HepG2 (cell line): ENCODE results near the gene CA7. TPM values are rescaled to one million over a fixed set of nuclear protein-coding genes. Genes with fewer than 3 reads are reported as not detected.

Experiments
- ARHGAP35 ChIP-seq: sonication (generic); formaldehyde crosslinking; IDR thresholded peaks from 2 replicates; pipeline ENCODE4 v1.9.0; 2022; ENCODE audit warnings: mild to moderate bottlenecking, inconsistent platforms, moderate library complexity, missing genetic modification reagents, borderline replicate concordance
- FOXP1 ChIP-seq, 2 experiments: fragments of 450-650 bp in 1 of 2; IDR thresholded peaks; 2 replicates each; pipeline ENCODE4 v1.6.1; 2017 to 2018; ENCODE audit warnings: antibody characterized with exemption in 1 of 2
- GTF2F1 ChIP-seq: fragments of 150-350 bp; IDR thresholded peaks from 2 replicates; pipeline ENCODE4 v1.6.1; 2014; ENCODE audit warnings: low read length
- HOXA3 ChIP-seq: sonication (generic); formaldehyde crosslinking; IDR thresholded peaks from 2 replicates; pipeline ENCODE4 v1.5.0; 2020; ENCODE audit warnings: missing genetic modification reagents
- MXD3 ChIP-seq: IDR thresholded peaks from 2 replicates; pipeline ENCODE4 v1.6.1; 2016; ENCODE audit warnings: mild to moderate bottlenecking, missing biosample characterization, missing genetic modification reagents
- NCOR1 ChIP-seq: fragments of 200-600 bp; sonication (generic); IDR thresholded peaks from 2 replicates; pipeline ENCODE4 v1.7.0; 2017; ENCODE audit warnings: antibody characterized with exemption, low read length, borderline replicate concordance
- NFE2 ChIP-seq: sonication (generic); formaldehyde crosslinking; IDR thresholded peaks from 2 replicates; pipeline ENCODE4 v1.4.0; 2020; ENCODE audit warnings: missing genetic modification reagents
- PHF8 ChIP-seq: sonication (generic); formaldehyde crosslinking; IDR thresholded peaks from 2 replicates; pipeline ENCODE4 v1.5.0; 2020; ENCODE audit warnings: missing genetic modification reagents
- RAD21 ChIP-seq: fragments of 450-650 bp; formaldehyde crosslinking; IDR thresholded peaks from 2 replicates; pipeline ENCODE4 v1.5.0; 2020; ENCODE audit warnings: mild to moderate bottlenecking
- REXO4 ChIP-seq: sonication (generic); formaldehyde crosslinking; IDR thresholded peaks from 2 replicates; pipeline ENCODE4 v1.8.0; 2022; ENCODE audit warnings: missing genetic modification reagents, mild to moderate bottlenecking, borderline replicate concordance
- SNAPC2 ChIP-seq: sonication (generic); formaldehyde crosslinking; IDR thresholded peaks from 2 replicates; pipeline ENCODE4 v1.8.1; 2022; ENCODE audit warnings: mild to moderate bottlenecking, missing genetic modification reagents
- TCF7 ChIP-seq: sonication (generic); IDR thresholded peaks from 2 replicates; pipeline ENCODE4 v1.6.1; 2016; ENCODE audit warnings: antibody characterized with exemption, low read depth
- ZBTB7B ChIP-seq: sonication (generic); formaldehyde crosslinking; IDR thresholded peaks from 2 replicates; pipeline ENCODE4 v1.4.0; 2020; ENCODE audit warnings: missing genetic modification reagents
- ZNF12 ChIP-seq: sonication (generic); formaldehyde crosslinking; IDR thresholded peaks from 2 replicates; pipeline ENCODE4 v1.5.0; 2020; ENCODE audit warnings: missing genetic modification reagents
- ZNF235 ChIP-seq: sonication (generic); formaldehyde crosslinking; IDR thresholded peaks from 2 replicates; pipeline ENCODE4 v1.8.1; 2023; ENCODE audit warnings: mild to moderate bottlenecking, missing genetic modification reagents, borderline replicate concordance
- ZNF44 ChIP-seq: sonication (generic); formaldehyde crosslinking; IDR thresholded peaks from 2 replicates; pipeline ENCODE4 v1.5.1; 2020; ENCODE audit warnings: mild to moderate bottlenecking, missing genetic modification reagents
- polyA plus RNA-seq, 8 experiments: library from polyadenylated mRNA; depleted of rRNA in 3 of 8; stranded (reverse) in 7 of 8; unstranded in 1 of 8; fragments of >200 nt; fragmentation: Illumina TruSeq in 4 of 8; extraction: Trizol in 4 of 8; gene quantifications; 2 replicates each; pipeline versions ENCODE4 v1.2.1 to v1.2.3, GENCODE V29; 2011 to 2016; ENCODE audit warnings: low read depth in 4 of 8, missing spikeins in 1 of 8, mixed read lengths in 1 of 8; ENCODE audit not compliant: insufficient read depth in 1 of 8
- total RNA-seq, 5 experiments: library from RNA; depleted of rRNA; stranded (reverse); fragments of >200 nt; fragmentation: Illumina TruSeq; extraction: Trizol; gene quantifications; 2 replicates each; pipeline ENCODE4 v1.2.3, GENCODE V29; 2016; ENCODE audit warnings: low read depth in 1 of 5
- TF ChIP-seq, protein P1 (sequence below): IDR thresholded peaks from 2 replicates; pipeline ENCODE4 v1.6.1; 2012; ENCODE audit warnings: inconsistent platforms
- TF ChIP-seq, protein P2 (sequence below): sonication (generic); formaldehyde crosslinking; IDR thresholded peaks from 2 replicates; pipeline ENCODE4 v1.8.1; 2023; ENCODE audit warnings: mild to moderate bottlenecking, missing genetic modification reagents
- TF ChIP-seq, protein P3 (sequence below), 2 experiments: fragments of 450-650 bp in 1 of 2; sonication (generic) in 1 of 2; formaldehyde crosslinking; IDR thresholded peaks; 2 replicates each; pipeline versions ENCODE4 v1.5.0 to v1.8.0; 2020 to 2022; ENCODE audit warnings: mild to moderate bottlenecking in 1 of 2, missing genetic modification reagents in 1 of 2
- TF ChIP-seq, protein P4 (sequence below): sonication (generic); formaldehyde crosslinking; IDR thresholded peaks from 2 replicates; pipeline ENCODE4 v1.4.0; 2020; ENCODE audit warnings: missing genetic modification reagents
- TF ChIP-seq, protein P5 (sequence below): sonication (generic); formaldehyde crosslinking; IDR thresholded peaks from 2 replicates; pipeline ENCODE4 v1.4.0; 2020; ENCODE audit warnings: missing genetic modification reagents, mild to moderate bottlenecking, borderline replicate concordance

CA7 gene
- total and polyA plus RNA-seq, 2 of the 13 experiments (the other 11 are each of a cell fraction or from before 2014, with no cell fraction given), result not detected

DNA sequence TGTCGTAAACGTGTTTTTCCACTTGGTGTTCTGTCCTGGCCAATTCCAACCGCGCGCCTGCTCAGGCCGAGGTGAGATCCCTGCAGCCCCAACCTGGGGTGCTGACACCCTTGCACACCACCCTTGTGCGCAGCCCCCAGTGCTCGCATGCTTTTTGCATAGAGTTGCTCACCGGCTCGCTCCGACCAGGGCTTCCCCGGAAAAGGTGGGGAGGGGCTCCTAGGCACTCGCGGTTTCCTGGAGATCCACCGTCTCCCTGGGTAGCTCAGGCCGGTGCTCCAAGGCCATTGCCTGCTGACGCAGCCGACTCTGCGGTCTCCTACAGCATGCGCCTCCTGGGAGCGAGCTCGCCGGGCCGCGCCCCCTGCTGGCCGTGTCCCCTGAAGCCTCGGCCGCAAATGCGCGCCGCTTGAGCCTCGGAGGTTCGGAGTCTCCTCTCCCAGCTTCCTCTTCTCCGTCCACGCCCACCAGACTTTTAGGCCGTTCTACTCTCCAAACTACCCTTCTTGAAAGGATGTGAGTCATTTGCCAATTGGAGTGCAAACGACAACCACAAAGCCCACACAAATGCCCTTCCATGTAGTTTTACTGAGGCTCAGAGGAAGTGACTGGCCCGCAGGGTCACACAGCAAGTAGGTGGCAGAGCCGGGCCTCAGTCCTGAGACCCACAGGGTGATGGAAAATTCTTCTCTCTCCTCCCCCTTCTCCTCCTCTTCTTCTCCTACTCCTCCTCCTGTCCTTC is 28.9 kb downstream of the CA7 start (continued):
- TF ChIP-seq, protein P1, sequence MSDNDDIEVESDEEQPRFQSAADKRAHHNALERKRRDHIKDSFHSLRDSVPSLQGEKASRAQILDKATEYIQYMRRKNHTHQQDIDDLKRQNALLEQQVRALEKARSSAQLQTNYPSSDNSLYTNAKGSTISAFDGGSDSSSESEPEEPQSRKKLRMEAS, result peak; percentile 94
- TF ChIP-seq GTF2F1 (no peak), ARHGAP35 (CRISPR knock-in tag) (peak; percentile 46; the same call in 1 of the 2 replicates), NFE2 (no peak), HOXA3 (CRISPR knock-in tag) (peak; percentile 84), PHF8 (peak; percentile 52; the same call in 1 of the 2 replicates), ZNF12 (CRISPR knock-in tag) (peak; percentile 83), ZNF44 (CRISPR knock-in tag) (no peak), ZNF235 (CRISPR knock-in tag) (no peak), REXO4 (0 out of 2 replicates have a peak, but pooled peaks have one; percentile 48), SNAPC2 (CRISPR knock-in tag) (peak; percentile 80), ZBTB7B (CRISPR knock-in tag) (no peak), TCF7 (no peak), NCOR1 (no peak), MXD3 (CRISPR knock-in tag) (peak; percentile 63; the same call in 1 of the 2 replicates), FOXP1 (IDR thresholded peaks at IDR 0.05) (no peak), FOXP1 (CRISPR knock-in tag; IDR thresholded peaks at IDR 0.05) (no peak), RAD21 (CRISPR knock-in tag) (peak; percentile 74)
- TF ChIP-seq, protein P2, sequence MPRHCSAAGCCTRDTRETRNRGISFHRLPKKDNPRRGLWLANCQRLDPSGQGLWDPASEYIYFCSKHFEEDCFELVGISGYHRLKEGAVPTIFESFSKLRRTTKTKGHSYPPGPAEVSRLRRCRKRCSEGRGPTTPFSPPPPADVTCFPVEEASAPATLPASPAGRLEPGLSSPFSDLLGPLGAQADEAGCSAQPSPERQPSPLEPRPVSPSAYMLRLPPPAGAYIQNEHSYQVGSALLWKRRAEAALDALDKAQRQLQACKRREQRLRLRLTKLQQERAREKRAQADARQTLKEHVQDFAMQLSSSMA (CRISPR knock-in tag), result 0 out of 2 replicates have a peak, but pooled peaks have one; percentile 57
- TF ChIP-seq, protein P3, sequence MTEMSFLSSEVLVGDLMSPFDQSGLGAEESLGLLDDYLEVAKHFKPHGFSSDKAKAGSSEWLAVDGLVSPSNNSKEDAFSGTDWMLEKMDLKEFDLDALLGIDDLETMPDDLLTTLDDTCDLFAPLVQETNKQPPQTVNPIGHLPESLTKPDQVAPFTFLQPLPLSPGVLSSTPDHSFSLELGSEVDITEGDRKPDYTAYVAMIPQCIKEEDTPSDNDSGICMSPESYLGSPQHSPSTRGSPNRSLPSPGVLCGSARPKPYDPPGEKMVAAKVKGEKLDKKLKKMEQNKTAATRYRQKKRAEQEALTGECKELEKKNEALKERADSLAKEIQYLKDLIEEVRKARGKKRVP (CRISPR knock-in tag; IDR thresholded peaks at IDR 0.05), result peak in 1 of 2 experiments; percentile 47; a peak in 1 of 4 replicates
- TF ChIP-seq, protein P4, sequence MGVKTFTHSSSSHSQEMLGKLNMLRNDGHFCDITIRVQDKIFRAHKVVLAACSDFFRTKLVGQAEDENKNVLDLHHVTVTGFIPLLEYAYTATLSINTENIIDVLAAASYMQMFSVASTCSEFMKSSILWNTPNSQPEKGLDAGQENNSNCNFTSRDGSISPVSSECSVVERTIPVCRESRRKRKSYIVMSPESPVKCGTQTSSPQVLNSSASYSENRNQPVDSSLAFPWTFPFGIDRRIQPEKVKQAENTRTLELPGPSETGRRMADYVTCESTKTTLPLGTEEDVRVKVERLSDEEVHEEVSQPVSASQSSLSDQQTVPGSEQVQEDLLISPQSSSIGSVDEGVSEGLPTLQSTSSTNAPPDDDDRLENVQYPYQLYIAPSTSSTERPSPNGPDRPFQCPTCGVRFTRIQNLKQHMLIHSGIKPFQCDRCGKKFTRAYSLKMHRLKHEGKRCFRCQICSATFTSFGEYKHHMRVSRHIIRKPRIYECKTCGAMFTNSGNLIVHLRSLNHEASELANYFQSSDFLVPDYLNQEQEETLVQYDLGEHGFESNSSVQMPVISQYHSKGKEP (CRISPR knock-in tag), result no peak
- TF ChIP-seq, protein P5, sequence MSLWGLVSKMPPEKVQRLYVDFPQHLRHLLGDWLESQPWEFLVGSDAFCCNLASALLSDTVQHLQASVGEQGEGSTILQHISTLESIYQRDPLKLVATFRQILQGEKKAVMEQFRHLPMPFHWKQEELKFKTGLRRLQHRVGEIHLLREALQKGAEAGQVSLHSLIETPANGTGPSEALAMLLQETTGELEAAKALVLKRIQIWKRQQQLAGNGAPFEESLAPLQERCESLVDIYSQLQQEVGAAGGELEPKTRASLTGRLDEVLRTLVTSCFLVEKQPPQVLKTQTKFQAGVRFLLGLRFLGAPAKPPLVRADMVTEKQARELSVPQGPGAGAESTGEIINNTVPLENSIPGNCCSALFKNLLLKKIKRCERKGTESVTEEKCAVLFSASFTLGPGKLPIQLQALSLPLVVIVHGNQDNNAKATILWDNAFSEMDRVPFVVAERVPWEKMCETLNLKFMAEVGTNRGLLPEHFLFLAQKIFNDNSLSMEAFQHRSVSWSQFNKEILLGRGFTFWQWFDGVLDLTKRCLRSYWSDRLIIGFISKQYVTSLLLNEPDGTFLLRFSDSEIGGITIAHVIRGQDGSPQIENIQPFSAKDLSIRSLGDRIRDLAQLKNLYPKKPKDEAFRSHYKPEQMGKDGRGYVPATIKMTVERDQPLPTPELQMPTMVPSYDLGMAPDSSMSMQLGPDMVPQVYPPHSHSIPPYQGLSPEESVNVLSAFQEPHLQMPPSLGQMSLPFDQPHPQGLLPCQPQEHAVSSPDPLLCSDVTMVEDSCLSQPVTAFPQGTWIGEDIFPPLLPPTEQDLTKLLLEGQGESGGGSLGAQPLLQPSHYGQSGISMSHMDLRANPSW (CRISPR knock-in tag), result no peak
